IPS-20b (cell line): ENCODE data around the gene SIRPD.

Experiments used
- H3K27ac ChIP-seq: one replicate; pipeline ENCODE4 v1.5.1; 2013; ENCODE audit warnings: low read length
- H3K27me3 ChIP-seq: 2 replicates; pipeline ENCODE4 v1.6.1; 2013; ENCODE audit warnings: mild to moderate bottlenecking, low read length, inconsistent platforms; ENCODE audit not compliant: insufficient read depth
- H3K36me3 ChIP-seq: 2 replicates; pipeline ENCODE4 v1.6.1; 2013; ENCODE audit warnings: low read depth, mild to moderate bottlenecking, inconsistent platforms, low read length, moderate library complexity; ENCODE audit not compliant: insufficient read depth
- H3K4me1 ChIP-seq: 2 replicates; pipeline ENCODE4 v1.6.1; 2013; ENCODE audit warnings: mild to moderate bottlenecking, control low read depth, inconsistent platforms, low read length, moderate library complexity; ENCODE audit not compliant: insufficient read depth
- H3K4me3 ChIP-seq: 2 replicates; pipeline ENCODE4 v1.5.1; 2013; ENCODE audit warnings: mild to moderate bottlenecking, low read length, inconsistent platforms
- H3K9ac ChIP-seq: 2 replicates; pipeline ENCODE4 v1.6.1; 2013; ENCODE audit warnings: low read depth, mild to moderate bottlenecking, inconsistent platforms, low read length, moderate library complexity
- H3K9me3 ChIP-seq: 2 replicates; pipeline ENCODE4 v1.6.1; 2013; ENCODE audit warnings: mild to moderate bottlenecking, low read depth, low read length, inconsistent platforms; ENCODE audit not compliant: insufficient read depth

The SIRPD gene

GRCh38 chr20:1536893-1537730 is 20.4 kb downstream of the SIRPD start:
- H3K4me1 ChIP-seq, result no peaks in the 10 kb centered on the region
- no peak overlapping the region for H3K9ac ChIP-seq
- H3K9me3 ChIP-seq, result no peaks in the 10 kb centered on the region
- no peak overlapping the region for H3K27ac ChIP-seq
- H3K27me3 ChIP-seq, result no peaks in the 10 kb centered on the region
- no peaks in the 10 kb centered on the region for H3K36me3 ChIP-seq
- H3K4me3 ChIP-seq, result no peak overlapping the region

DNA sequence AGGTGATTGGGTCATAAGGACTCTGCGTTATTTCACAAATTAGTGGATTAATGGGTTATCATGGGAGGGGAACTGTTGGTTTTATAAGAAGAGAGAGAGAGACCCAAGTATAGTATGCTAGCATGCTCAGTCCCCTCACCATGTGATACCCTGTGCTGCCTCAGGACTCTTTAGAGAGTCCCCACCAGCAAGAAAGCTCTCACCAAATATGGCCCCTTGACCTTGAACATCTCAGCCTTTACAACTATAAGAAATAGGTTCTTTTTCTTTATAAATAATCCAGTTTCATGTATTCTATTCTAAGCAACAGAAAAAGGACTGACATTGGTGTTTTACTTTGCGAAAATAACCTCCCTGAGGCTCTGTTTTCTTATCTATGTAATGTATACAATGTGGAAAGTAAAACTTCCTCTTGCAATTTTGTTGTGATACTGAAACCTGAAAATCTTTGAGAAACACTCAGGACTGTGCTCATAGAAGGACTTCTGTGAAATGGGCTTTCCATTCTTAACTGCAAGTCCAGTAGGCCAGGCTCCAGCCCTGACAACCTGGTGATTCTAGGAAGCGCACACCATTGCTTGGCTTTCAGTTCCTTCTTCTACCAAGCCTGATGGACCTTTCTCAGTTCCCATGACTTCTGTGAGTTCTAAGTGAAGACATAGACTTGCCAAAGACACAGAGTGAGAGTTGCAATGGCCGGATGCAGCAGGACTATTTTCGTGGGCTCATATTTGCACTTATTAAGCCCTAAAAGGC is 21.9 kb downstream of the SIRPD start:
- H3K27ac ChIP-seq, result no peak overlapping the region

DNA sequence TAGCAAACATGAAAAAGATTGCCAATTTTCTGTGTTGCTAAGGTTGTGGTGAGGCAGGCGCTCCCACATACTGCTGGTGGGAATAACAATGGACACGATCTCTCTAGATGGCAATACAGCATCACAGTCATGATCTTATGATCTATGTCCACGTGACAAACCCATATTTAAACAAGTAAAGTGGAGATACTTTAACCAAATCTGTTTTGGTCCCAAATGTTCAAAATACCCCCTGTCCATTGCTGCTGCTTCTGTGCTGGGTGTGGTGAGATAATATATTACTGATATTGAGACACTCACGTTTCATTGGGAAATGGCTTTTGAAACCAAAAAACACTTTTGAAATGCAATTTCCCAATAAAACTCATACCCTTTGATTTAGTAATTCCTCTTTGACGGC is 23.0 kb downstream of the SIRPD start:
- no peak overlapping the region for H3K27ac ChIP-seq
- no peaks in the 10 kb centered on the region for H3K4me1 ChIP-seq
- no peaks in the 10 kb centered on the region for H3K27me3 ChIP-seq
- no peaks in the 10 kb centered on the region for H3K36me3 ChIP-seq
- H3K9me3 ChIP-seq, result no peaks in the 10 kb centered on the region
- no peak overlapping the region for H3K4me3 ChIP-seq
- H3K9ac ChIP-seq, result no peak overlapping the region

More for the DNA sequence above, 21.9 kb downstream of the SIRPD start:
- Histone ChIP-seq H3K4me3 (no peak overlapping the region), H3K9ac (no peak overlapping the region), H3K4me1 (no peaks in the 10 kb centered on the region), H3K9me3 (no peaks in the 10 kb centered on the region), H3K27me3 (no peaks in the 10 kb centered on the region), H3K36me3 (no peaks in the 10 kb centered on the region)

- Histone ChIP-seq H3K36me3 (no peaks in the 10 kb centered on the region), H3K4me3 (no peak overlapping the region), H3K9ac (no peak overlapping the region), H3K4me1 (no peaks in the 10 kb centered on the region), H3K9me3 (no peaks in the 10 kb centered on the region), H3K27ac (no peak overlapping the region), H3K27me3 (no peaks in the 10 kb centered on the region)
Measured at GRCh38 chr20:1533059-1533458, 24.4 kb downstream of the SIRPD start.

- Histone ChIP-seq H3K27ac (no peak overlapping the region), H3K27me3 (no peaks in the 10 kb centered on the region), H3K9me3 (no peaks in the 10 kb centered on the region), H3K4me3 (no peak overlapping the region), H3K36me3 (no peaks in the 10 kb centered on the region), H3K4me1 (no peaks in the 10 kb centered on the region), H3K9ac (no peak overlapping the region)
Measured at GRCh38 chr20:1528811-1529210, 28.7 kb downstream of the SIRPD start.

GRCh38 chr20:1527923-1528322 is 29.6 kb downstream of the SIRPD start:
- Histone ChIP-seq H3K36me3 (no peaks in the 10 kb centered on the region), H3K27me3 (no peaks in the 10 kb centered on the region), H3K4me1 (no peaks in the 10 kb centered on the region), H3K9ac (no peak overlapping the region), H3K4me3 (no peak overlapping the region), H3K9me3 (no peaks in the 10 kb centered on the region), H3K27ac (no peak overlapping the region)

- no peak overlapping the region for H3K9ac ChIP-seq
- H3K4me3 ChIP-seq, result no peak overlapping the region
- no peaks in the 10 kb centered on the region for H3K9me3 ChIP-seq
- H3K27ac ChIP-seq, result no peak overlapping the region
- no peaks in the 10 kb centered on the region for H3K36me3 ChIP-seq
- no peaks in the 10 kb centered on the region for H3K4me1 ChIP-seq
- no peaks in the 10 kb centered on the region for H3K27me3 ChIP-seq
Measured at GRCh38 chr20:1526896-1527295, 30.6 kb downstream of the SIRPD start.

DNA sequence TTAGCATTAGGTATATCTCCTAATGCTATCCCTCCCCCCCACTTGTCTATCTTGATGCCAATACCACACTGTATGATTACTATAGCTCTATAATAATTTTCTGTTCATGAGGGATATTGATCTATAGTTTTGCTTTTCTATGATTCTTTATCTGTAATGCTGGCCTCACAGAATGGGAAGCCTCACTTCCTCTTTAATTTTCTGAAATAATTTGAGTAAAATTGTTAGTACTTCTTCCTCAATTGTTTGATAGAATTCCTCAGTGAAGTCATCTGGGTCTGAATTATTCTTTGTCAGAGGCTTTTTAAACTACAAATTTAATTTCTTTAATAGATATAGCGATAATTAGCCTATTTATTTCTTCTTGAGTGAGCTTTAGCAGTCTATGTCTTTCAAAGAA is 31.2 kb downstream of the SIRPD start:
- Histone ChIP-seq H3K9me3 (no peaks in the 10 kb centered on the region), H3K9ac (no peak overlapping the region), H3K4me1 (no peaks in the 10 kb centered on the region), H3K36me3 (no peaks in the 10 kb centered on the region), H3K27me3 (no peaks in the 10 kb centered on the region), H3K4me3 (no peak overlapping the region), H3K27ac (no peak overlapping the region)

DNA sequence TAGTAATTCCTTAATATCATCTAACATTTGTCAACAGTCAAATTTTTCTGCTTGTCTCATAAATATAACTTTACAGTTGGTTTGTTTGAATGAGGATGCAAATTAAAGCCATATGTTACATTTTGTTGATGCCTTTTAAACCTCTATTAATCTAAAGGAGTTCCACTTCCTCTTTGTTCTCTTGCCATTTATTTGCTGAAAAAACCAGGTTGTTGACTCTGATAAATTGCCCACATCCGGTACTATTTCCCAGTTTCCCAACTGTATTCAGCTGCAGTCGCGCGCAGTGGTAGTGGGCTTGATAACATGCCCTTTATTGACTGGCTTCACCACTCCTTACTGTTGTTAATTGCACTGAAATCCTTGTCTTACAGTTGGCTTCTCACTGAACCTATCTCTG is 33.5 kb downstream of the SIRPD start:
- Histone ChIP-seq H3K4me3 (no peak overlapping the region), H3K27me3 (no peaks in the 10 kb centered on the region), H3K36me3 (no peaks in the 10 kb centered on the region), H3K9ac (no peak overlapping the region), H3K9me3 (no peaks in the 10 kb centered on the region), H3K27ac (no peak overlapping the region), H3K4me1 (no peaks in the 10 kb centered on the region)

DNA sequence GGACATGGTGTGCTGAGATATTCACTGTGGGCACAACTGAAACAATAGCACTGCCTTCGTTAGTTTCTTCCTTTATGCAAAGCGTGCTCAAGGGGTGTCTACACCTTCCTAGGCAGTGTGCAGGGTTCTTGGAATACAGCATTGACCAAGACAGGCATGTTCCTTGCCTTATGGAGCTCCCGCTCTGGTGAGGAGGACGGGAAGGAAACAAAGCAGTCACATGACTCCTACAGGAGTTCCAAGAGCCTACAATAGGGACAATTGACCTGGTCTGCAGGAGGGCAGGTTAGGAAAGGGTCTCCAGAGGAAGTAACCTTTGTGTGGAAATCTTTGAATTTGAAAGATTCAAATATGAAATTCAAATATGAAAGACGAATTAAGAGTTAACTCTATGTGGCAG is 40.5 kb downstream of the SIRPD start:
- H3K9me3 ChIP-seq, result no peaks in the 10 kb centered on the region
- H3K4me3 ChIP-seq, result no peak overlapping the region
- no peaks in the 10 kb centered on the region for H3K27me3 ChIP-seq
- no peak overlapping the region for H3K27ac ChIP-seq
- no peaks in the 10 kb centered on the region; the same call in none of the 2 replicates for H3K4me1 ChIP-seq
- no peaks in the 10 kb centered on the region for H3K36me3 ChIP-seq
- no peak overlapping the region for H3K9ac ChIP-seq

GRCh38 chr20:1513801-1514200 is 43.7 kb downstream of the SIRPD start:
- H3K36me3 ChIP-seq, result no peaks in the 10 kb centered on the region
- no peaks in the 10 kb centered on the region for H3K27me3 ChIP-seq
- H3K4me3 ChIP-seq, result no peak overlapping the region
- no peaks in the 10 kb centered on the region; the same call in none of the 2 replicates for H3K4me1 ChIP-seq
- H3K27ac ChIP-seq, result no peak overlapping the region
- H3K9ac ChIP-seq, result no peak overlapping the region
- H3K9me3 ChIP-seq, result no peaks in the 10 kb centered on the region

GRCh38 chr20:1509237-1509636 is 48.3 kb downstream of the SIRPD start:
- Histone ChIP-seq H3K9ac (no peak overlapping the region), H3K4me3 (no peak overlapping the region), H3K36me3 (no peaks in the 10 kb centered on the region), H3K4me1 (no peaks in the 10 kb centered on the region), H3K27me3 (no peaks in the 10 kb centered on the region), H3K9me3 (no peaks in the 10 kb centered on the region), H3K27ac (no peak overlapping the region)
